ENCODE measurements around the gene SLC29A2.

- no peak for TF ChIP-seq EP300 (IDR thresholded peaks at IDR 0.05; ENCODE audit: borderline replicate concordance in 1 of 2, low read depth in 1 of 2, low read length in 1 of 2)
- TF ChIP-seq RAD21 (IDR thresholded peaks at IDR 0.05; ENCODE audit: low read length): no peak
- TF ChIP-seq POLR2AphosphoS5 (IDR thresholded peaks at IDR 0.05; ENCODE audit: low read depth, low read length): no peak
- TF ChIP-seq RFX5 (IDR thresholded peaks at IDR 0.05; ENCODE audit: low read length): no peak
- TF ChIP-seq CTCF (IDR thresholded peaks at IDR 0.05): no peak
- TF ChIP-seq ZBTB33 (IDR thresholded peaks at IDR 0.05; ENCODE audit: borderline replicate concordance, low read depth): no peak
- no peak for TF ChIP-seq FOXM1 (IDR thresholded peaks at IDR 0.05; ENCODE audit: low read depth)
- no peak for TF ChIP-seq JUND (IDR thresholded peaks at IDR 0.05)
- TF ChIP-seq USF2 (IDR thresholded peaks at IDR 0.05; ENCODE audit: borderline replicate concordance, low read depth, low read length): no peak
- no peak for TF ChIP-seq NRF1 (IDR thresholded peaks at IDR 0.05; ENCODE audit: low read depth, low read length)
- no peak for TF ChIP-seq MEF2A (IDR thresholded peaks at IDR 0.05; ENCODE audit: borderline replicate concordance, low read depth)
- TF ChIP-seq CHD2 (IDR thresholded peaks at IDR 0.05; ENCODE audit: low read length, partially characterized antibody): no peak
Observed at GRCh38 chr11:66419825-66420224, 48.3 kb upstream of the SLC29A2 start.

Measured in SK-N-SH (cell line).